ENCODE data around the gene CBFB. TPM values are rescaled to one million over a fixed set of nuclear protein-coding genes. Genes with fewer than 3 reads are reported as not detected.

The CBFB gene
- total RNA-seq, 1 experiment from 2014 or later = 79.3 TPM

Small RNA genes lying within 50 kb of the gene (small RNA-seq; reads per million reads assigned to genes)
- not detected for gene RN7SL543P

Other genes starting within 250 kb of the CBFB start
- gene TERB1, start 227.6 kb upstream of the CBFB start, total RNA-seq (2014; rRNA removed; shearing (Covaris generic); ENCODE audit: low replicate concordance) = not detected in 2 replicates
- 60.4 and 112 TPM in 2 replicates for gene NAE1, start 198.2 kb upstream of the CBFB start, total RNA-seq (2014; rRNA removed; shearing (Covaris generic); ENCODE audit: low replicate concordance)
- gene CA7, start 184.7 kb upstream of the CBFB start, total RNA-seq (2014; rRNA removed; shearing (Covaris generic); ENCODE audit: low replicate concordance) = not detected in 2 replicates
- gene PDP2, start 148.6 kb upstream of the CBFB start, total RNA-seq (2014; rRNA removed; shearing (Covaris generic); ENCODE audit: low replicate concordance) = 7.7 and 11.7 TPM in 2 replicates
- gene CDH16, start 110.3 kb upstream of the CBFB start, total RNA-seq (2014; rRNA removed; shearing (Covaris generic); ENCODE audit: low replicate concordance) = not detected in 2 replicates
- gene RRAD, start 103.6 kb upstream of the CBFB start, total RNA-seq (2014; rRNA removed; shearing (Covaris generic); ENCODE audit: low replicate concordance) = not detected in 2 replicates
- 121 and 227 TPM in 2 replicates for gene CIAO2B, start 94.7 kb upstream of the CBFB start, total RNA-seq (2014; rRNA removed; shearing (Covaris generic); ENCODE audit: low replicate concordance)
- gene CES2, start 93.6 kb upstream of the CBFB start, total RNA-seq (2014; rRNA removed; shearing (Covaris generic); ENCODE audit: low replicate concordance) = 13.3 and 34.8 TPM in 2 replicates
- 20.9 and 28.3 TPM in 2 replicates for gene CES3, start 67.9 kb upstream of the CBFB start, total RNA-seq (2014; rRNA removed; shearing (Covaris generic); ENCODE audit: low replicate concordance)
- not detected in 2 replicates for gene CES4A, start 40.6 kb upstream of the CBFB start, total RNA-seq (2014; rRNA removed; shearing (Covaris generic); ENCODE audit: low replicate concordance)
- gene PHAF1, start 80.8 kb downstream of the CBFB start, total RNA-seq (2014; rRNA removed; shearing (Covaris generic); ENCODE audit: low replicate concordance) = 16.8 and 30.7 TPM in 2 replicates
- gene B3GNT9, start 121.8 kb downstream of the CBFB start, total RNA-seq (2014; rRNA removed; shearing (Covaris generic); ENCODE audit: low replicate concordance) = 1.4 and 1.8 TPM in 2 replicates
- 11.4 and 14.7 TPM in 2 replicates for gene TRADD, start 130.8 kb downstream of the CBFB start, total RNA-seq (2014; rRNA removed; shearing (Covaris generic); ENCODE audit: low replicate concordance)
- gene FBXL8, start 130.8 kb downstream of the CBFB start, total RNA-seq (2014; rRNA removed; shearing (Covaris generic); ENCODE audit: low replicate concordance) = 2.6 and 14.6 TPM in 2 replicates
- gene HSF4, start 135.6 kb downstream of the CBFB start, total RNA-seq (2014; rRNA removed; shearing (Covaris generic); ENCODE audit: low replicate concordance) = 12.4 and 15.2 TPM in 2 replicates
- gene NOL3, start 141.4 kb downstream of the CBFB start, total RNA-seq (2014; rRNA removed; shearing (Covaris generic); ENCODE audit: low replicate concordance) = 0.15 and 1.8 TPM in 2 replicates
- 6.8 and 16.9 TPM in 2 replicates for gene MATCAP1, start 154.8 kb downstream of the CBFB start, total RNA-seq (2014; rRNA removed; shearing (Covaris generic); ENCODE audit: low replicate concordance)
- not detected in 2 replicates for gene EXOC3L1, start 161.0 kb downstream of the CBFB start, total RNA-seq (2014; rRNA removed; shearing (Covaris generic); ENCODE audit: low replicate concordance)
- 109 and 171 TPM in 2 replicates for gene E2F4, start 163.0 kb downstream of the CBFB start, total RNA-seq (2014; rRNA removed; shearing (Covaris generic); ENCODE audit: low replicate concordance)
- 0.82 and 5.6 TPM in 2 replicates for gene ELMO3, start 170.0 kb downstream of the CBFB start, total RNA-seq (2014; rRNA removed; shearing (Covaris generic); ENCODE audit: low replicate concordance)
- 19.5 and 38.9 TPM in 2 replicates for gene TMEM208, start 198.0 kb downstream of the CBFB start, total RNA-seq (2014; rRNA removed; shearing (Covaris generic); ENCODE audit: low replicate concordance)
- gene FHOD1, start 218.3 kb downstream of the CBFB start, total RNA-seq (2014; rRNA removed; shearing (Covaris generic); ENCODE audit: low replicate concordance) = 29.1 and 33.1 TPM in 2 replicates
- 4.9 and 6.1 TPM in 2 replicates for gene SLC9A5, start 219.8 kb downstream of the CBFB start, total RNA-seq (2014; rRNA removed; shearing (Covaris generic); ENCODE audit: low replicate concordance)